OCI-LY7 (cell line): ENCODE measurements around the gene GOLPH3. TPM values are rescaled to one million over a fixed set of nuclear protein-coding genes. Genes with fewer than 3 reads are reported as not detected.
A peak's percentile ranks its signal among the peaks of the same experiment; 100 is the strongest.
"Not testable (repeated sequence)": the region's sequence is repeated elsewhere in the genome, so short reads cannot be mapped to it uniquely, and the experiment has no call there.

Experiments
- BruUV-seq: library from RNA; stranded (reverse); fragments of 400-500 nt; replicated peaks from 2 replicates; lab custom pipeline; 2021; lab: Mats Ljungman, UMichigan
- CTCF ChIA-PET: fragments of 300-600 bp; sonication (Branson Sonifier 250); formaldehyde crosslinking; loops from one replicate; lab custom pipeline; 2022; ENCODE audit warnings: antibody characterized with exemption; ENCODE audit not compliant: unreplicated experiment; lab: Charles Lee
- POLR2A ChIA-PET: fragments of 300-600 bp; sonication (Branson Sonifier 250); formaldehyde crosslinking; loops from one replicate; lab custom pipeline; 2022; ENCODE audit warnings: antibody characterized with exemption; lab: Charles Lee
- DNase-seq: peaks from one replicate; pipeline ENCODE4 v3.0.0-alpha.2; 2015; ENCODE audit warnings: low spot score
- H2AFZ ChIP-seq: fragments of 200-600 bp; sonication (generic), shearing (Covaris generic); 2 replicates; pipeline ENCODE4 v1.6.1; 2014; ENCODE audit warnings: mild to moderate bottlenecking, antibody characterized with exemption, low read length, moderate library complexity
- H3K27ac ChIP-seq: fragments of 200-600 bp; sonication (generic); 2 replicates; pipeline ENCODE4 v1.5.1; 2014; ENCODE audit warnings: mixed run types, low read depth, mild to moderate bottlenecking, moderate library complexity, low read length, inconsistent platforms; ENCODE audit not compliant: poor library complexity, severe bottlenecking
- H3K36me3 ChIP-seq: fragments of 200-600 bp; sonication (generic); 2 replicates; pipeline ENCODE4 v1.6.1; 2014; ENCODE audit warnings: mild to moderate bottlenecking, antibody characterized with exemption, low read length, moderate library complexity, mixed read lengths; ENCODE audit not compliant: insufficient read depth
- H3K4me1 ChIP-seq: fragments of 200-600 bp; sonication (generic); 2 replicates; pipeline ENCODE4 v1.5.1; 2014; ENCODE audit warnings: mild to moderate bottlenecking, low read length; ENCODE audit not compliant: insufficient read depth, poor library complexity, severe bottlenecking
- H3K4me2 ChIP-seq: fragments of 200-600 bp; sonication (generic); 2 replicates; pipeline ENCODE4 v1.6.1; 2014; ENCODE audit warnings: mild to moderate bottlenecking, low read length
- H3K4me3 ChIP-seq: fragments of 200-600 bp; sonication (generic); 2 replicates; pipeline ENCODE4 v1.5.1; 2014; ENCODE audit warnings: mild to moderate bottlenecking, low read depth, low read length; ENCODE audit not compliant: poor library complexity, severe bottlenecking
- H3K79me2 ChIP-seq: fragments of 200-600 bp; sonication (generic); 2 replicates; pipeline ENCODE4 v1.6.1; 2016; ENCODE audit warnings: low read depth, mild to moderate bottlenecking, low read length, moderate library complexity, mixed read lengths; ENCODE audit not compliant: insufficient read depth
- H3K9me2 ChIP-seq: fragments of 200-600 bp; sonication (generic); 2 replicates; pipeline ENCODE4 v1.6.1; 2016; ENCODE audit warnings: mild to moderate bottlenecking, low read length, mixed read lengths; ENCODE audit not compliant: insufficient read depth
- H3K9me3 ChIP-seq: fragments of 200-600 bp; sonication (generic); 2 replicates; pipeline ENCODE4 v1.6.1; 2014; ENCODE audit warnings: mild to moderate bottlenecking, mixed run types, low read length, mixed read lengths
- H4K20me1 ChIP-seq: fragments of 200-600 bp; sonication (generic); 2 replicates; pipeline ENCODE4 v1.6.1; 2014; ENCODE audit warnings: mild to moderate bottlenecking, antibody characterized with exemption, low read length, moderate library complexity, mixed read lengths; ENCODE audit not compliant: insufficient read depth
- EZH2phosphoT487 ChIP-seq: fragments of 200-600 bp; sonication (generic); IDR thresholded peaks from 2 replicates; pipeline ENCODE4 v1.6.1; 2018; ENCODE audit warnings: low read depth, borderline replicate concordance, mild to moderate bottlenecking, mixed run types, antibody characterized with exemption, low read length, moderate library complexity, mixed read lengths
- intact Hi-C: fragments of 100-400 bp; cut with micrococcal nuclease; formaldehyde crosslinking; loops from one replicate; pipeline ENCODE4 v1.10.0; 2022; ENCODE audit not compliant: unreplicated experiment
- total RNA-seq, 2 experiments: library from RNA; depleted of rRNA in 1 of 2; stranded (reverse); fragments of >200 nt in 1 of 2; shearing (Covaris generic) in 1 of 2; gene quantifications; 2 replicates each; pipeline ENCODE4 v1.2.3, GENCODE V29; 2014 to 2022
- TF ChIP-seq, protein P1 (sequence below): fragments of 200-600 bp; sonication (generic); conservative IDR thresholded peaks from 2 replicates; pipeline ENCODE4 v1.5.1; 2014; ENCODE audit warnings: mild to moderate bottlenecking, antibody characterized with exemption, low read length, moderate library complexity, mixed read lengths

The GOLPH3 gene
- total RNA-seq, 2 experiments from 2014 or later, result 35.9 to 53.8 TPM

DNA sequence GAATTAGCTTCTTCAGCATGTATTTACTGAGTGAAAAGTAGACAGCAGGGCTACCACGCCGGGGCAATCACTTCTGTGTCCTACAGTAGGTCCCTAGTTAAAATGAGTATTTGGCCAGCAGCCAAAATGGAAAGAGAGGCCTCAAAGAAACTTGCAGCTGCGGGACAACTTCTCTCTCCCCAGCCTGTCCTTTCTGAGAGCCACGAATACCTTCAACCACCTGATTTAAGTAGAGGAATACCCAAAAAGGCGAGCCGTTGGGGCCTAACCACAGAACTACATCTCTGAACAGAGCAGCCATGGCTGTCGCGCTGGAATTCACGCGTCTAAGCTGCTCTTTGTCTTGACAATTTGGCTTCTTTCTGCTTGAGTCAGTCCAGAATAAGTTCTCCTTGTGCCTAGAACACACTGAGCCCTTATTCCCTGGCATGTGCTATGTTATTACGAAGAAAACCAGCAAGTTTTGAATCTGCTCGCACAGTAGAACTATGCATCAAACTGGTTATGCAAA lies 43.8 kb upstream of the GOLPH3 start:
- Histone ChIP-seq H3K4me2 (peak overlapping the region; percentile 49), H4K20me1 (no peaks in the 10 kb centered on the region), H3K4me3 (peak overlapping the region; percentile 12), H2AFZ (peak overlapping the region; percentile 81), H3K27ac (peak overlapping the region; percentile 63), H3K9me3 (no peaks in the 10 kb centered on the region), H3K79me2 (no peaks in the 10 kb centered on the region), H3K4me1 (peaks cover 14% of the 10 kb centered on the region), H3K36me3 (no peaks in the 10 kb centered on the region), H3K9me2 (no peaks in the 10 kb centered on the region)
- TF ChIP-seq, protein P1, sequence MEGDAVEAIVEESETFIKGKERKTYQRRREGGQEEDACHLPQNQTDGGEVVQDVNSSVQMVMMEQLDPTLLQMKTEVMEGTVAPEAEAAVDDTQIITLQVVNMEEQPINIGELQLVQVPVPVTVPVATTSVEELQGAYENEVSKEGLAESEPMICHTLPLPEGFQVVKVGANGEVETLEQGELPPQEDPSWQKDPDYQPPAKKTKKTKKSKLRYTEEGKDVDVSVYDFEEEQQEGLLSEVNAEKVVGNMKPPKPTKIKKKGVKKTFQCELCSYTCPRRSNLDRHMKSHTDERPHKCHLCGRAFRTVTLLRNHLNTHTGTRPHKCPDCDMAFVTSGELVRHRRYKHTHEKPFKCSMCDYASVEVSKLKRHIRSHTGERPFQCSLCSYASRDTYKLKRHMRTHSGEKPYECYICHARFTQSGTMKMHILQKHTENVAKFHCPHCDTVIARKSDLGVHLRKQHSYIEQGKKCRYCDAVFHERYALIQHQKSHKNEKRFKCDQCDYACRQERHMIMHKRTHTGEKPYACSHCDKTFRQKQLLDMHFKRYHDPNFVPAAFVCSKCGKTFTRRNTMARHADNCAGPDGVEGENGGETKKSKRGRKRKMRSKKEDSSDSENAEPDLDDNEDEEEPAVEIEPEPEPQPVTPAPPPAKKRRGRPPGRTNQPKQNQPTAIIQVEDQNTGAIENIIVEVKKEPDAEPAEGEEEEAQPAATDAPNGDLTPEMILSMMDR, result no peak
- no peak for TF ChIP-seq EZH2phosphoT487
- BruUV-seq, result no TSS peak
- intact Hi-C loops, result loop anchor here (5.0 kb wide), 1 partner anchor 46 kb away; the partner anchor contains the start of gene GOLPH3
- peak; percentile 76 for DNase-seq
- POLR2A ChIA-PET, result interaction anchor here (1.1 kb wide), 1 partner anchor 53 kb away, joined by 4 read pairs; no protein-coding TSS in a partner anchor
- CTCF ChIA-PET, result interaction anchor here (1.7 kb wide), 1 partner anchor 14 kb away, joined by 5 read pairs; no protein-coding TSS in a partner anchor

DNA sequence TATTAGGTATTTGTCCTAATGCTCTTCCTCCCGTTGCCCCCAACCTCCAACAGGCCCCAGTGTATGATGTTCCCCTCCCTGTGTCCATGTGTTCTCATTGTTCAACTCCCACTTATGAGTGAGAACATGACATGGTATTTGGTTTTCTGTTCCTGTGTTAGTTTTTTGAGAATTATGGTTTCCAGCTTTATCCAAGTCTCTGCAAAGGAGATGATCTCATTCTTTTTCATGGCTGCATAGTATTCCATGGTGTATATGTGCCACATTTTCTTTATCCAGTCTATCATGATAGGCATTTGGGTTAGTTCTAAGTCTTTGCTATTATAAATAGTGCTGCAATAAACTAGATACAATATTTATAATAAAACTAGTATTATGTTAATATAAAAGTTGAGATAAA lies 40.2 kb upstream of the GOLPH3 start:
- H3K4me1 ChIP-seq, result peaks cover 31% of the 10 kb centered on the region
- H3K4me2 ChIP-seq, H3K27ac ChIP-seq, intact Hi-C loops, H3K4me3 ChIP-seq, H4K20me1 ChIP-seq, POLR2A ChIA-PET, H2AFZ ChIP-seq, H3K79me2 ChIP-seq, DNase-seq, H3K36me3 ChIP-seq, H3K9me2 ChIP-seq, CTCF ChIA-PET, BruUV-seq, H3K9me3 ChIP-seq: not testable (repeated sequence)

DNA sequence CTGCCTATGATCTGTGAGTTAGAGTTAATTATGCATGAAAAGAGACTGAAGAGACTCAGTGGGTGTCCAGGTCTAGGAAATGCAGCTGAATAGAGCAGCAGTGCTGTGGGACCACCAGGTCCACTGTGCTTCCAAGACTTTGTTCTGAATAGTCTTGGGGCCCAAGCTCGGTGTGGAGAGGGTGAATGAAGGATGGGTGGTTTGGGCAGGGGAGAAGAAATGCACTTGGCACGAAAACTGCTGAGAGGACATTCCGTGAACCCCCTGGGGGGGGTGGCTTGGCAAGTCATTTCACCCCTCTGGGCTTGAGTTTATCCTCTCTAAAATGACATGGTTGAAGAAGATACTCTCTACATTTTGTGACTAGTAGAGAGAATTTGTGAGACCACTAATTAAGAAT lies 36.0 kb upstream of the GOLPH3 start:
- CTCF ChIA-PET, result no interaction called here
- H2AFZ ChIP-seq, result peak overlapping the region; percentile 90; the same call in 1 of the 2 replicates
- no peak for DNase-seq

DNA sequence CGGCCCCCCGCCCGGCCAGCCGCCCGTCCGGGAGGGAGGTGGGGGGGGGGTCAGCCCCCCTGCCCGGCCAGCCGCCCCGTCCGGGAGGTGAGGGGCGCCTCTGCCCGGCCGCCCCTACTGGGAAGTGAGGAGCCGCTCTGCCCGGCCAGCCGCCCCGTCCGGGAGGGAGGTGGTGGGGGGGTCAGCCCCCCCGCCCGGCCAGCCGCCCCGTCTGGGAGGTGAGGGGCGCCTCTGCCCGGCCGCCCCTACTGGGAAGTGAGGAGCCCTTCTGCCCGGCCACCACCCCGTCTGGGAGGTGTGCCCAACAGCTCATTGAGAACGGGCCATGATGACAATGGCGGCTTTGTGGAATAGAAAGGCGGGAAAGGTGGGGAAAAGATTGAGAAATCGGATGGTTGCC lies 34.7 kb upstream of the GOLPH3 start:
- H4K20me1 ChIP-seq, BruUV-seq, H3K9me2 ChIP-seq, intact Hi-C loops, H3K36me3 ChIP-seq, DNase-seq, H3K9me3 ChIP-seq, H3K79me2 ChIP-seq, H3K27ac ChIP-seq, H3K4me2 ChIP-seq, H2AFZ ChIP-seq, CTCF ChIA-PET, POLR2A ChIA-PET, H3K4me3 ChIP-seq: not testable (repeated sequence)
- peaks cover 17% of the 10 kb centered on the region for H3K4me1 ChIP-seq

More for the DNA sequence above, 36.0 kb upstream of the GOLPH3 start:
- Histone ChIP-seq H3K4me3 (no peak overlapping the region), H3K27ac (no peak overlapping the region), H3K79me2 (no peaks in the 10 kb centered on the region), H3K4me1 (peaks cover 17% of the 10 kb centered on the region), H3K4me2 (no peak overlapping the region), H4K20me1 (no peaks in the 10 kb centered on the region), H3K9me2 (no peaks in the 10 kb centered on the region), H3K36me3 (no peaks in the 10 kb centered on the region), H3K9me3 (no peaks in the 10 kb centered on the region)
- TF ChIP-seq, protein P1, result no peak
- TF ChIP-seq EZH2phosphoT487, result no peak
- no TSS peak for BruUV-seq
- POLR2A ChIA-PET, result interaction anchor here (1.1 kb wide), 1 partner anchor 105 kb away, joined by 3 read pairs; no protein-coding TSS in a partner anchor
- intact Hi-C loops, result no loop called here
